SK-N-SH treated with all-trans-retinoic acid at 6 μM for 48 hours (cell line): ENCODE data around the gene COL1A2.
A peak's percentile ranks its signal among the peaks of the same experiment; 100 is the strongest.

Experiments
- ATAC-seq: fragments of 200-7000 bp; cut with Tn5 transposase; 3 replicates; pipeline ENCODE4 v1.9.1; 2020; ENCODE audit warnings: mild to moderate bottlenecking, moderate library complexity
- ARNTL ChIP-seq: fragments of 450-650 bp; formaldehyde crosslinking; IDR thresholded peaks from 2 replicates; pipeline ENCODE4 v1.5.0; 2020; ENCODE audit warnings: low read depth, mild to moderate bottlenecking, moderate library complexity, borderline replicate concordance
- BACH2 ChIP-seq: fragments of 250-450 bp; sonication (Bioruptor Pico); IDR thresholded peaks from 2 replicates; pipeline ENCODE4 v1.9.0; 2021; ENCODE audit warnings: mild to moderate bottlenecking, borderline replicate concordance
- CSDC2 ChIP-seq: fragments of 250-450 bp; sonication (Bioruptor Pico); IDR thresholded peaks from 2 replicates; pipeline ENCODE4 v1.5.0; 2020; ENCODE audit warnings: mild to moderate bottlenecking, moderate library complexity
- ESRRG ChIP-seq: fragments of 250-450 bp; sonication (Bioruptor Pico); IDR thresholded peaks from 2 replicates; pipeline ENCODE4 v1.6.1; 2021; ENCODE audit warnings: mild to moderate bottlenecking
- GLIS3 ChIP-seq: fragments of 250-450 bp; sonication (Bioruptor Pico); IDR thresholded peaks from 2 replicates; pipeline ENCODE4 v1.5.0; 2020; ENCODE audit warnings: mild to moderate bottlenecking, moderate library complexity
- ISL1 ChIP-seq: fragments of 250-450 bp; sonication (Bioruptor Pico); IDR thresholded peaks from 2 replicates; pipeline ENCODE4 v2.1.2; 2022; ENCODE audit warnings: mild to moderate bottlenecking, moderate library complexity
- OSR1 ChIP-seq: fragments of 250-450 bp; sonication (Bioruptor Pico); IDR thresholded peaks from 2 replicates; pipeline ENCODE4 v1.8.0; 2022; ENCODE audit warnings: moderate library complexity, mild to moderate bottlenecking, inconsistent platforms
- POU6F1 ChIP-seq: fragments of 250-450 bp; sonication (Bioruptor Pico); IDR thresholded peaks from 2 replicates; pipeline ENCODE4 v1.8.0; 2021; ENCODE audit warnings: low read depth, mild to moderate bottlenecking, moderate library complexity, borderline replicate concordance
- PPARA ChIP-seq: fragments of 250-450 bp; sonication (Bioruptor Pico); IDR thresholded peaks from 2 replicates; pipeline ENCODE4 v1.5.0; 2020; ENCODE audit warnings: mild to moderate bottlenecking, borderline replicate concordance
- SNAI2 ChIP-seq: fragments of 250-450 bp; sonication (Bioruptor Pico); IDR thresholded peaks from 2 replicates; pipeline ENCODE4 v1.5.0; 2020; ENCODE audit warnings: mild to moderate bottlenecking, moderate library complexity
- TCF4 ChIP-seq: fragments of 250-450 bp; sonication (Bioruptor Pico); IDR thresholded peaks from 2 replicates; pipeline ENCODE4 v1.8.0; 2021; ENCODE audit warnings: mild to moderate bottlenecking, moderate library complexity, borderline replicate concordance
- TOX ChIP-seq: fragments of 250-450 bp; sonication (Bioruptor Pico); IDR thresholded peaks from 2 replicates; pipeline ENCODE4 v1.8.0; 2021; ENCODE audit warnings: mild to moderate bottlenecking, moderate library complexity, borderline replicate concordance
- ZFP3 ChIP-seq: fragments of 250-450 bp; sonication (Bioruptor Pico); IDR thresholded peaks from 2 replicates; pipeline ENCODE4 v1.5.0; 2020; ENCODE audit warnings: mild to moderate bottlenecking, moderate library complexity
- ZFP30 ChIP-seq: fragments of 450-650 bp; formaldehyde crosslinking; IDR thresholded peaks from 2 replicates; pipeline ENCODE4 v1.5.0; 2022; ENCODE audit warnings: mild to moderate bottlenecking, moderate library complexity
- ZNF565 ChIP-seq: fragments of 450-650 bp; formaldehyde crosslinking; conservative IDR thresholded peaks from 2 replicates; pipeline ENCODE4 v1.5.0; 2020; ENCODE audit warnings: low read depth, mild to moderate bottlenecking, moderate library complexity
- ZNF70 ChIP-seq: fragments of 450-650 bp; formaldehyde crosslinking; IDR thresholded peaks from 2 replicates; pipeline ENCODE4 v1.5.0; 2020; ENCODE audit warnings: mild to moderate bottlenecking, moderate library complexity
- ZNF8 ChIP-seq: fragments of 450-650 bp; formaldehyde crosslinking; IDR thresholded peaks from 2 replicates; pipeline ENCODE4 v1.5.0; 2020; ENCODE audit warnings: mild to moderate bottlenecking, moderate library complexity
- TF ChIP-seq, protein P1 (sequence below): fragments of 250-450 bp; sonication (Bioruptor Pico); IDR thresholded peaks from 2 replicates; pipeline ENCODE4 v1.8.0; 2020; ENCODE audit warnings: mild to moderate bottlenecking, moderate library complexity, borderline replicate concordance
- TF ChIP-seq, protein P2 (sequence below): fragments of 250-450 bp; sonication (Bioruptor Pico); IDR thresholded peaks from 2 replicates; pipeline ENCODE4 v1.5.1; 2021; ENCODE audit warnings: mild to moderate bottlenecking, moderate library complexity

Gene COL1A2

GRCh38 chr7:94368371-94368791 is 26.3 kb upstream of the COL1A2 start:
- ATAC-seq = peak; percentile 85
- TF ChIP-seq SNAI2 (CRISPR knock-in tag) (0 out of 2 replicates have a peak, but pooled peaks have one; percentile 13), ZNF565 (CRISPR knock-in tag) (no peak)
- TF ChIP-seq, all 23 proteins: peak for 1

DNA sequence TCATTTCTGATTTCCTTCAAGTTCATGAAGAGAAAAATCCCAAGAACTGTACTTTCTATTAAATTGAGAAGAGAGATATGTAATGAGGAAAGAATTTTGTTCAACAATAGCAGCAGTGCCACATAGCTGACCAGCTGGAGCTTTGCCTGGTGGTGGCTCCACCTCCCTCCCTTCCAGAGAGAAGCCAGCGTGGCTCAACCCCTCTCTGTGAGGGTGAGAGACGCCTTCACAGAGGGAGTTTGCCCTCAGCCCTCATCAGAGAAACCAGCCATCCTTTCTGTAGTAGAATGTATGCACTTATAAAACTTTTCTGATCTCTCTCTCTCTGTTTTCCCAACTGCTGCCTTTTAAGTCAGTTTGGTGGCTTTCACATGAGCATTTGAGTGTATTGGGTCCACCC is 20.5 kb upstream of the COL1A2 start:
- no peak for TF ChIP-seq GLIS3
- TF ChIP-seq ISL1 = 0 out of 2 replicates have a peak, but pooled peaks have one; percentile 2
- peak; percentile 95 for ATAC-seq

- peak; percentile 92 for ATAC-seq
- TF ChIP-seq, protein P1, sequence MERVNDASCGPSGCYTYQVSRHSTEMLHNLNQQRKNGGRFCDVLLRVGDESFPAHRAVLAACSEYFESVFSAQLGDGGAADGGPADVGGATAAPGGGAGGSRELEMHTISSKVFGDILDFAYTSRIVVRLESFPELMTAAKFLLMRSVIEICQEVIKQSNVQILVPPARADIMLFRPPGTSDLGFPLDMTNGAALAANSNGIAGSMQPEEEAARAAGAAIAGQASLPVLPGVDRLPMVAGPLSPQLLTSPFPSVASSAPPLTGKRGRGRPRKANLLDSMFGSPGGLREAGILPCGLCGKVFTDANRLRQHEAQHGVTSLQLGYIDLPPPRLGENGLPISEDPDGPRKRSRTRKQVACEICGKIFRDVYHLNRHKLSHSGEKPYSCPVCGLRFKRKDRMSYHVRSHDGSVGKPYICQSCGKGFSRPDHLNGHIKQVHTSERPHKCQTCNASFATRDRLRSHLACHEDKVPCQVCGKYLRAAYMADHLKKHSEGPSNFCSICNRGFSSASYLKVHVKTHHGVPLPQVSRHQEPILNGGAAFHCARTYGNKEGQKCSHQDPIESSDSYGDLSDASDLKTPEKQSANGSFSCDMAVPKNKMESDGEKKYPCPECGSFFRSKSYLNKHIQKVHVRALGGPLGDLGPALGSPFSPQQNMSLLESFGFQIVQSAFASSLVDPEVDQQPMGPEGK (CRISPR knock-in tag) = no peak
- TF ChIP-seq CSDC2 (CRISPR knock-in tag) (no peak), OSR1 (CRISPR knock-in tag) (no peak), ISL1 (no peak), ZNF8 (no peak), POU6F1 (CRISPR knock-in tag) (no peak), ZFP3 (CRISPR knock-in tag) (no peak), ZFP30 (no peak), ESRRG (CRISPR knock-in tag) (no peak), SNAI2 (CRISPR knock-in tag) (no peak)
- TF ChIP-seq, protein P2, sequence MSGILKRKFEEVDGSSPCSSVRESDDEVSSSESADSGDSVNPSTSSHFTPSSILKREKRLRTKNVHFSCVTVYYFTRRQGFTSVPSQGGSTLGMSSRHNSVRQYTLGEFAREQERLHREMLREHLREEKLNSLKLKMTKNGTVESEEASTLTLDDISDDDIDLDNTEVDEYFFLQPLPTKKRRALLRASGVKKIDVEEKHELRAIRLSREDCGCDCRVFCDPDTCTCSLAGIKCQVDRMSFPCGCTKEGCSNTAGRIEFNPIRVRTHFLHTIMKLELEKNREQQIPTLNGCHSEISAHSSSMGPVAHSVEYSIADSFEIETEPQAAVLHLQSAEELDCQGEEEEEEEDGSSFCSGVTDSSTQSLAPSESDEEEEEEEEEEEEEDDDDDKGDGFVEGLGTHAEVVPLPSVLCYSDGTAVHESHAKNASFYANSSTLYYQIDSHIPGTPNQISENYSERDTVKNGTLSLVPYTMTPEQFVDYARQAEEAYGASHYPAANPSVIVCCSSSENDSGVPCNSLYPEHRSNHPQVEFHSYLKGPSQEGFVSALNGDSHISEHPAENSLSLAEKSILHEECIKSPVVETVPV (CRISPR knock-in tag) = no peak
Measured at GRCh38 chr7:94374721-94375566, 19.8 kb upstream of the COL1A2 start.

- TF ChIP-seq TCF4 (CRISPR knock-in tag) = no peak
- TF ChIP-seq ZNF70 (CRISPR knock-in tag) = no peak
- TF ChIP-seq ARNTL (CRISPR knock-in tag) = no peak
- TF ChIP-seq GLIS3 = no peak
- no peak for TF ChIP-seq ZNF565 (CRISPR knock-in tag)
- TF ChIP-seq TOX (CRISPR knock-in tag) = no peak
- TF ChIP-seq PPARA = no peak
- TF ChIP-seq POU6F1 (CRISPR knock-in tag) = no peak
- no peak for TF ChIP-seq CSDC2 (CRISPR knock-in tag)
- no peak for TF ChIP-seq BACH2 (CRISPR knock-in tag)
- no peak for TF ChIP-seq ZFP30
- TF ChIP-seq, protein P2 (CRISPR knock-in tag) = no peak
- peak; percentile 83 for ATAC-seq
Measured at GRCh38 chr7:94375691-94376090, 19.0 kb upstream of the COL1A2 start.
